Astrocyte (in vitro differentiated cells and primary cell): ENCODE results near the gene CLN5.

Source experiments
- CTCF ChIP-seq: IDR thresholded peaks from 2 replicates; pipeline ENCODE4 v1.5.1; 2011; ENCODE audit warnings: low read depth, mild to moderate bottlenecking, inconsistent platforms, low read length, moderate library complexity; ENCODE audit not compliant: insufficient read depth
- EZH2 ChIP-seq: IDR thresholded peaks from 2 replicates; pipeline ENCODE4 v1.6.1; 2012; ENCODE audit warnings: mild to moderate bottlenecking, low read length, inconsistent platforms; ENCODE audit not compliant: insufficient read depth

DNA sequence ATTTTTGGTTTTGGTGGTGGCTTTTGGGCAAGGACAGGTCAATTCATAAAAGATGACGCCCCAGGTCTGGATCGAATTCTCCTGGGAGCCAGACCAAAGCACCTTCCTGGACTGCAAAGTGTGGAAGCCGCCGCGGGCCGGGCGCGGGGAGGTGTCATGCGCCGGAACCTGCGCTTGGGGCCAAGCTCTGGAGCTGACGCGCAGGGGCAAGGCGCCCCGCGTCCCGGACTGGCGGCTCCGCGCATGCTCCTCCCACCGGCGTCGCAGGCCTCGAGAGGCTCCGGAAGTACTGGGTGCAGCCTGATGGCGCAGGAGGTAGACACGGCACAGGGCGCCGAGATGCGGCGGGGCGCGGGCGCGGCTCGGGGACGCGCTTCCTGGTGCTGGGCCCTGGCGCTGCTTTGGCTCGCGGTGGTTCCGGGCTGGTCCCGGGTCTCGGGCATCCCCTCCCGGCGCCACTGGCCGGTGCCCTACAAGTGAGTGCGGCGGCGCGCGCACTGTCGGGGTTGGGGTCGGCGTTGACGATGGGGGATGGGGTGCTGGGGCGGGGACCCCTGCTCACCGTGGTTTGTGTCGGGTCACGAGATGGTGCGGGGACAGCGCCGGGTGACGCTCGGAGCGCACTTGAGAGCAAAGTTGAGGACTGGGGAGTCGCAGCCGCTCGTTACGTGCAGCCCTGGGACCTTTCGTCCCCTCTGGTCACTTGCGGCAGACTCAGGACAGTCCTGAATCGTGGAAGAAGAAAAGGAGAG, at the start of gene CLN5:
- TF ChIP-seq CTCF: no peak
- TF ChIP-seq EZH2: no peak
